GM12801 (cell line): ENCODE results near the gene ACSS2.

Experiments used
- CTCF ChIP-seq: IDR thresholded peaks from one replicate; pipeline ENCODE4 v1.5.1; 2011; ENCODE audit warnings: control low read depth; ENCODE audit not compliant: insufficient read length; ENCODE audit errors: extremely low read depth

The ACSS2 gene

DNA sequence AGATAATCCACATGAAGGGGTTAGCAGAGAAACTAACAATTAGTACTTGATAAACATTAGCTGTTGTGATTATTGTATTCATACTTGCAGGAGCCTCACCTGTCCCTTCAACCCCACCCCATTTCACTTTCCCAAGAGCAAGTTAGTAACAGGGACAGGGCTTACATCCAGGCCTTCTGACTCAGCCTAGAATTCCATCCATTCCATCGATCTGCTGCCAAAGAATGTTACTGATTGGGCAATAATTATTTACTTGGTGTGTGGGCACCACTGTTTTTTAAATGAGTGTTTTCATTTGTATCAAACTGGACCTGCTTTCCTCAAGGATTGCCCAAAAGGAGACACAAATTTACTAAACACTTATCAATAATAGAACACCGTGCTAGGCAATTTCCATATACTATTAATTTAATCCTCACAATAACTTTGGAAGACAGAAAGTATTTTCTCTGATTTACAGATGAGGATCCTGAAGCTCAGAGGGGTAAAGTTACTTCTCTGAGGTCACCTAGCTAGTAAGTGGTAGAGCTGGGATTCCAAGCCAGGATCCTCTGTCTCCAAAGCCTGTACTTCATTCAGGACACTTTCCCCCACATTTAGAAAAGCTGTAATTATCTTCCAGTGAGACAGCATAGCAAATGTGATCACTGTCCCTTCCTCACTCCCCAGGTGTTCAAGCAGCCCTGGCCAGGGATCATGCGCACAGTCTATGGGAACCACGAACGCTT, 46.4 kb downstream of the ACSS2 start:
- no peak for TF ChIP-seq CTCF

GRCh38 chr20:34923414-34923813, 47.0 kb downstream of the ACSS2 start:
- no peak for TF ChIP-seq CTCF

DNA sequence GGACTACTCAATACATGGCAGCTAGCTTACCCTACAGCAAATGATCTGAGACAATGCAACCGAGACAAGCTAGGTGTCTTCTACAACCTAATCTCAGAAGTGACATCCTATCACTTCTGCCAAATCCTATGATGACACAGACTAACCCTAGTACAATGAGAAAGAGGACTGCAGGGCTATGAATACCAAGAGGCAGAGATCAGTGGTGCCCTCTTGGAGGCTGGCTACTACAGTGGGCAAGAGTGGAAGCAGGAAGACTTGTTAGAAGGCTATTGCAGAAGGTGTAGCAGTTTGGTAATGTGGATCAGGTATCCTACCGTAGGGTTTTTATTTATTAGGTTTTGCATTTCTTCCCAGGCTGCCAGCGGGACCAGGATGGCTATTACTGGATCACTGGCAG, 48.9 kb downstream of the ACSS2 start:
- no peak for TF ChIP-seq CTCF

DNA sequence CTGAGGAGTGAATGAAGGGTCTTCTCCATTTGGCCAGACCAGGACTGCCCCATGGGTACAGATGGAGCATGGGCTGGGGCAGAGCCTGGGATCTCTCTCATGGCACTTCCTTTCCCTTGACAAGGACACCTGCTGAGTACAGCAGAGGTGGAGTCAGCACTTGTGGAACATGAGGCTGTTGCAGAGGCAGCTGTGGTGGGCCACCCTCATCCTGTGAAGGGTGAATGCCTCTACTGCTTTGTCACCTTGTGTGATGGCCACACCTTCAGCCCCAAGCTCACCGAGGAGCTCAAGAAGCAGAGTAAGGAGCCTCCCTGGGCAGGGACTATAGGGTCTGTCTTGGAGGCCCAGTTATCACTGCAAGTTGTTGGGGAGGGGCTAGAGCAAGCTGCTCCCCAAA, 49.6 kb downstream of the ACSS2 start:
- no peak for TF ChIP-seq CTCF

- no peak for TF ChIP-seq CTCF
These were observed 50.2 kb downstream of the ACSS2 start for GRCh38 chr20:34926581-34926980.

GRCh38 chr20:34927736-34928135, 51.3 kb downstream of the ACSS2 start:
- no peak for TF ChIP-seq CTCF

GRCh38 chr20:34928411-34928810, 52.0 kb downstream of the ACSS2 start:
- TF ChIP-seq CTCF, result no peak
